HG03060 (cell line): ENCODE measurements around the gene E2F4.

Source experiments
- ATAC-seq: cut with Tn5 transposase; IDR thresholded peaks from one replicate; pipeline ENCODE4 v1.9.1; 2021; ENCODE audit warnings: low read depth, moderate number of reproducible peaks; ENCODE audit not compliant: unreplicated experiment

E2F4 gene

DNA sequence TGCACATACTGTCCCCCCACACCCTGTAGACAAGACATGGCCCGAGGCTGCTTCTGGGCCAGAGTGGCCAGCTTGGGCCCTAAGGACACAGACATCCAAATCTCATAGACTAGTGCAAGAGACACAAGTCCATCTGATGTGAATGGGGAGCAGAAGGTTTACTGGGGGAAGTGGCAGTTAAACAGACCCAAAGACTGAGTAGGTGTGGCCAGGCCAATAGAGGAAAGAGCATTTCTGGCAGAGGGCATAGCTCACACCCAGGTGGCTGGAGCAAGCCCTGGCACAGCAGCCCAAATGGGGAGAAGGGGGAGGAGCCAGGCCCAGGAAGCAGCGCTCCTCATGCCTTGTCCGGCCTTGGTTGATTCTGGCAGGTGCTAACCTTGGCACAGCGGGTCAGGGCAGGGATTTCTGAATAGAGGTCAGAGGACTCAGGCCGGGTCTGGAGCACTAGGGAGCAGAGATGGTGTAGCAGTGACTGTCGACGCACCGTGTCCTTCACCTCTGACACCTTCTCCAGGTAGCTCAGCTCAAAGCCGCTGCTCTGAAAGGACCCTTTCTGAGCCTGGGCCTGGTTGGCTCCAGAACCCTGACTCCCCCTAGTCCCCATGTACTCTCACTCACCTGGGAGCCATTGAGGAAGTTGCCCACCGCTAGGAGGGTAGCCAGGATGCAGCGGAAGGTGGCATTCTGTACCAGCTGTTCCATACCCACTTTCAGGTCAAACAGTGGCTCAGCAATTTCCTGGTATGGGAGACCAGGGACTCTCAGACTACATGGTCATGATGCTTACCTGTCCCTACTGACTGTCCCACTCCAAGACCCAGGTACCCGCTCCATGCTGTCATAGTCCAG, 39.1 kb downstream of the E2F4 start:
- ATAC-seq: no peak

DNA sequence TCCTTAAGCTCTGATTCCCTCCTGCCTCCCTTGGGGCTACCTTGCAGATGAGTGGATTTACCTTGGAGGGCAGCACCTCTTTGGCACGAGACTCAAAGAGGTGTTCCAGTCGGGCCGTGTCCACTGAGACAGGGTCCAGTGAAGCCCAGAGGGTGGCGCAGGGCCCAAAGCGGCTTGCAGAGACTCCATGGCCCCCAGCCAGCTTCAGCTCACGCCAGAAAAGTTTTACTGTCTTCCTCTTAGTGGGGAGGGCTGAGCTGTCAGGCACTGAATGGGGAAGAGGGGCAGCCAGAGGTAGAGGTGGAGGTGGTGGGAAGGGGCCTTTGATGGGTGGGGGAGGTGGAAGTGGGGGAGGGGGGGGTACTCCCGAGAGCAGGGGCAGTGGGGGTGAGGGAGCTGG, 41.6 kb downstream of the E2F4 start:
- no peak for ATAC-seq

- no peak for ATAC-seq
Observed at GRCh38 chr16:67234180-67234597, 42.2 kb downstream of the E2F4 start.

GRCh38 chr16:67235816-67236562, 44.0 kb downstream of the E2F4 start:
- no peak for ATAC-seq

- ATAC-seq: no peak
Observed at GRCh38 chr16:67236563-67237395, 44.8 kb downstream of the E2F4 start.

DNA sequence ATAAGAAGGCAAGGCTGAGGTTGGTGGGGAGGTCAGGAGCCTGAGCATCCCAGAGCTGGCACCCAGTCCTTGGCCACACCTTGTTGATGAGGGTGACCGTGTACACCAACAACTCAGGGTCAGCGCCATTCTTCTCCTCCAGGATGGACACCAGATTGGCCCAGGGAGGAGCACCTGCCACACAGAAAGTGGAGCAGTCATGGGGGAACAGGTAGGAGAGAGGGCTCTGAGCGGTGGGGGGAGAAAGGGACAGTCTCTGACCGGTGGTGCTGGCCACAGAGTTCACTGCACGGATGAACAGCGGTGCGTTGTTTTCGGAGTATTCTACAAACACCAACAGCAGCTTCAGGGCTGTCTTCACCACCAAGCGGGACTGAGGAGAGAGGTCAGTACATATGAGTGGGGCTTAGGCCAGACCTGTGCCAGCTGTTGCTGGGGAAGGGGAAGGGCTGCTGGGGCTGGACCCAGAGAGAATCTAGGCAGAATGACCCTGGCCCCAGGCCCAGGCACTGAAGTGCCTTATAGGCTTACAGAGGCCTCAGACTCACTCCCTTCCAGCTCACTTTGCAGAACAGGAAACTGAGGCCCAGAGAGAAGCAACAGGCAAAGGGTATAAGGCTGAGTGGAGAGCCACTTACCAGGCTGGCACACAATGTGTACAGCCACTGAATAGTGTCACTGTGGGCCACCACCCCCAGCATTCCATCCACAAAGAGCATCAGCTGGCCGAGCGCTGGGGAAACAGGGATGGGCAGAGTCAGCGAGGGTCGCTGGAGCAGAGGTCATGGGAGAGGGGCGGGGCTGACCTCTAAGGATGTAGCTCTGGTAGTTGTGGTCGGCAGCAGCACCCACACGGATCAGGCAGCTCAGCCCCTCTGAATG, 45.7 kb downstream of the E2F4 start:
- no peak for ATAC-seq

DNA sequence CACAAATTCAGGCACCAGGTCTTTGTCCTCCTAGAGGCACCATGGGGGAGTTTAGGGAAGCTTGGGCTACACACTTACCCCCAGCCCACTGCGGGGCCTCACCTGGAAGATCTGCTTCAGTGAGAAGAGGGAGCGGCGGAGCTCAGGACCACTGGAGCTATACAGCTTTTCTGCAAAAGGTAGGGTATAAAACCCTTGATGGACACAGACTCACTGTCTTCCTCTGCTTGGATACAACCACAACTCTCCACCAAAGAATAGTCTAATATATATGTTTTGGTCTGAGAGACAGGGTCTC, 46.3 kb downstream of the E2F4 start:
- no peak for ATAC-seq

DNA sequence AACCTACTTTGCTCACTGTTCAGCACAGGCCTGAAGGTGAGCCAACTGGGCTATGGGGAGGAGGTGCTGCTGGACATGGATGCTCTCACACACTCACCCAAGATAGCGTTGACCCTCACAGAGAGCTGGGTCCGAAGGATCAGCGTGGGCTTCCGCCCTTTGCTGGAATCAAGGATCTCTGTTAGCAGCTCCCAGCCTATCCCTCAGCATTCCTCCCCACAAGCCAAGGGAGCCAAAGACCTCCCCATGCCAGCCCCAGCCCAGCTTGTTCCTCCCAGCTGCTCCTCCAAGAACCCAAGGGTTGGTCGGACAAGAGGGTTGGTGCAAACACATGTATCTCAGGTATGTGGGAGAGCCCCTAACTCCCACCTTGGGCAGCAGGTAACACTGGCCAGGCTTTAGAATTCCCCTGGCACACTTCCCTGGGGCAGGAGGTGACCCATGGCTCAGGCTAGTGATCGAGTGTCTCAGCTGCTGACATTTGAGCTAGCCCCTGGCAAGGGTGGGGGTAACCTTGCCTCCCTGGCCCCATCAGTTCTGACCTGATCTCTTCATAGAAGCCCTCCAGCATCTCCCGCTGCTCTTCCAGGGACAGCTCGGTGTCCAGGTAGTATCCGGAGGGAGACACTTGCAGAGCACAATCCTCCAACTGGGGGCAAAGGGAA, 47.0 kb downstream of the E2F4 start:
- no peak for ATAC-seq

DNA sequence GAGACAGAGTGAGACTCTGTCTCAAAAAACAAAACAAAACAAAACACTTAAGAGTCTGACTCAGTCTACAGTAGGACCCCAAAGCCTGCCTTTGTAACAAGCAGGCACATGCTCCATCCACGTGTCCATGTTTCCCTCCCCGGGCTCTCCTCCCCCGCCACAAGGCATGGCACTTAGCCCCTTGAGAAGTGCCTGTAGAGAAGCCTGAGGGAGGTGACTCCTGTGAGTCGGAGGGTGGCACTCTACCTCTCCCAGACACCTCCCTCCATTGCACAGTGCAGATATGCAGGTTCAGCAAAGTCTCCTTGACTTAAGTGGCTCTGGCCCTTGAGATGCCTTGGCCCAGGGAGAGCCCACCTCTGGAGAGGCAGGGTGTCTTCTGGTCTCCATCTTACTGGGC, 48.6 kb downstream of the E2F4 start:
- ATAC-seq: no peak

DNA sequence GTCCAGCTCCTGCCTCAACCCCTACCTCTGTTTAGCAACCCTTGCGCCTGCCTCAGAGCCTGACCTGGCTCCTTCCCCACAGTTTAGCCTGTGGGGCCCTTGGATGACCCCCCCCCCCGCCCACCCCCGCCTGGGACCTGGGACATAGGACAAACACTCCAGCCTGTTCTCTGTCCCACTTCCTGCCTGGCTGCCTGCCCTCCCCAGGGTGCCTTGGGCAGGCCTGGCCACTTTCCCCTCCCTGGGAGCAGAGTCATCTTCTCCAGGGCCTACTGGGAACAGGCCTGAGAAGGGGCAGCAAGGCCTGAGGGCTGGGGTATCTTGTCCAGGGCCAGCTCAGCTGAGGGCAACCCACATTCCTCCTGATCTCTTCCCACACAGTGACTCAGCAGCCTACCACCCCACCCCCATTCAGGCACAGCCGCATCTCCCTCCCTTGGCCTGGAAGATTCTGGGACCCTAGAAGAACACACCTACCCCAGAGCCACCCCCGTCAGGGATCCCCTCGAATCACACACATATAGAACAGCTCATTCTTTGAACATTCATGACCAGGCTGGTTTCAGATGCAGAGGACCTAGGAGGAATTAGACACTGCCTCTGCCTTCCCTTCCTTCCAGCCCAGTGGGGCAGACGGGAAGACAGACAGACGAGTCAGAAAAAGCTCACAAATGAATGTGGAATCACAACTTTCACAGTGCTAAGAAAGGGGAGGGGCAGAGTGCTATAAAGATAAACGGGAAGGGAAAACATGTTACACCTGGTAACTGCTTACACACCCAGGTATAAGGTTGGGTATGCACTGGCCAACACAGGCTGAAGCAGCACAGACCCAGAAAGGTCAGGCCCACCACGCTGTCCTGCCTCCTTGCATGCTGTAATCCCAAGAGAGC, 49.3 kb downstream of the E2F4 start:
- ATAC-seq: no peak

DNA sequence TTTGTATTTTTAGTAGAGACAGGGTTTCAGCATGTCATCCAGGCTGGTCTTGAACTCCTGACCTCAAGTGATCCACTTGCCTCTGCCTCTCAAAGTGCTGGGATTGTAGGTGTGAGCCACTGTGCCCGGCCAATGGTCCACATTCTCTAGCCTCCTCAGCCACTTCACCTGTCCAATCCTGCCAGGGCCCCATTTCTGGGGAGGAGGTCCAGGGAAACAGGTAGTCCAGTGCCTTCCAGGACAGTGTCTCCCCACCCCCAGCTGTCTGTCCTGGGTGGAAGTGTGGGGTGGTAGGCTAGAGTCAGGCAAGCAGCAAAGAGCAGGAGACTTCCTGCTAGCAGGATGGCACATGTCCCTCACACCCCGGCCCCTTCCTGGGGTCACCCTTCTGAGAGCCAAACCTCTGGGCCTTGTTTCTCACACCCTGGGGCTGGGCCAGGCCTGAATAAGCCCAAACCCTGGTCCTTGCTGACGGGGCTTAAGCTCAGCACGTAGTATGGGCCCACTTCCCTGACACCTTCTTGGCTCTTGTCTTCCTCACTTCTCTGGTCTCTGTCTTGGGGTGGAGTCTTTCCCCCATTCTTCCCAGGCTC, 50.3 kb downstream of the E2F4 start:
- ATAC-seq: no peak

DNA sequence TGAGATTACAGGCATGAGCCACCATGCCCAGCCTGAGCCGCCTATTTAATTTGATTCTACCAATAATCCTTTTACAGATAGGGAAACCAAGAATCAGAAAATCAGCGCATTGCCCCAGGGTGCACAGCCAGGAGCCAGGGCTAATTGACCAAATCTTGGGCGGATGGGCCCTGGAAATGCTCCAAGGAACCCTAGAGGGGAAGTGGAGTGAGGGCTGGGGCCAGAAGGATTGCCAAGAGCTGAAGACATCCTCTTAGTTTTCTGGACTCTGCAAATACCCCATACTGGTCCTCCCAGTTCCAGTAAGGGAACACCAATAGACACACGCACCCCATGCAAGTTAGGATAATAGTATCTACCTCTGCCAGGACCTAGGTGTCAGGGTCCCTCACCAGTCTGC, 51.5 kb downstream of the E2F4 start:
- no peak for ATAC-seq

GRCh38 chr16:67244387-67245185, 52.6 kb downstream of the E2F4 start:
- peak; percentile 38 for ATAC-seq

DNA sequence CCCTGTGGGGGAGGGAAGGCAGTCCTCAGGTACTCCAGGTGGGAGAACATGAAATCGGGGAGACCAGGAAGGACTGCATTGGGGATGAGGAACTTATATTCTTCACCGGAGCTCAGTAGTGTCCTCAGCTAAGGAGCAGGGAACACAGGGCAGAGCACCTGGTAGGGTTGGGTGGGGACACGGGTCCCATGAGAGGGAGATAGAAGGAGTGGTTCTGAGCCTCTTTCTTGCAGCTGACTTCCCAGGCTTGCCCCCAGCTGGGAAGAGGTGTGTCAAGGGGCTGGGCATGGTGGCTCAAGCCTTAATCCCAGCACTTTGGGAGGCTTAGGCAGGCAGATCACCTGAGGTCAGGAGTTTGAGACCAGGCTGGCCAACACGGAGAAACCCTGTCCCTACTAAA, 53.2 kb downstream of the E2F4 start:
- no peak for ATAC-seq

- no peak for ATAC-seq
Observed at GRCh38 chr16:67245674-67246080, 53.7 kb downstream of the E2F4 start.

DNA sequence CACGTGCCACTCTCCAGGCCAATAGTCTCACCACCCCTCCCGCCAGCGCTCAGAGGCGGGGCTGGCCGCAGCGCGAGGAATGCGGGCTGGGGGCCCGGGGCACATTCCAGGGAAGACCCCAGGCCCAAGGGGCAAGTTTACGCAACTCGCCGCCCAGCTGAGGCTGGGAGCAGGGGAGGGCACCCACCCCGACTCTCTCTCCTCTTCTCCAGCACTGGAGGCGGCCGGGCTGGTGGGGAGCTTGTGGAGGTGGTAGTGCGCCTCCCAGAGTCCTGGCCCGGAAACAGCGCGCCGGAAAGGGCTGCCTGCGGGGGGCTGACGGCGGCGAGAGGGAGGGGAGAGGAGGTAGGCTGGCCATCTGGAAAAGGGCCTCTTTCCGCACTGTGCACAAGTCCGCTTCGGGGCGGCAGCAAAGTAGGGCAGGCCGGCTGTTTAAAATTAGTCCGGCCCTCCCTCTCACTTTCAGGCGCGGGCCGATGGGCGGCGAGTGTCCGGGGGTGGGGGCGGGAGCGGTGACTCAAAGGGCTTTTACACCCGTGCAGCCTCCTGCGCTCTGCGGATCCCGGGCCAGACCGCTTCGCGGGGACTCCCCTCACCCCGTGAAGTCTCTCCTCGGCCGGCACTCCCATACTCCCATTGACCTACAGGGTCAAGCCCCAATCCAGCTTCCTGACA, 54.3 kb downstream of the E2F4 start:
- no peak for ATAC-seq

DNA sequence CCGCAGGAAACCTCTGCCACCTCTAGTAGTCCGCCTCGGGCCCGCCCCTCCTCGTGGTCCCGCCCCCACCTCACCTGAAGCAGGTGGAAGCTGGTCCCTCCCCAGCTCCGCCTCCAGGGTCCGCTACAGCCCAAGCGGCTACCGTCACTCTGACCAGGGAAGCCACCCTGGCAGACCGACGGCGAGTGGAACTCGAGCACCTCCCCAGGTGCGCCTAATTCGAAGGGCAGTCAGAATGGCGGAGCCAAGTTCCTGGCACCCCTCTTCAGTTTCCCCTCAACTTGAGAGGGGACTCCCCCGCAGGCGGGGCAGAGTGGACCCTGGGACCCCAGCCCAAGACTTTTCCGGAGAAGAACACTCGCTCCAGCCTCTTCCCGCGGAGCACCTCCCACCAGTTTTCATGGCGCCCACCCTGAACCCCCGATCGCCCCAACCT, 54.8 kb downstream of the E2F4 start:
- ATAC-seq: no peak
